ENCODE measurements around the gene VWCE.

DNA sequence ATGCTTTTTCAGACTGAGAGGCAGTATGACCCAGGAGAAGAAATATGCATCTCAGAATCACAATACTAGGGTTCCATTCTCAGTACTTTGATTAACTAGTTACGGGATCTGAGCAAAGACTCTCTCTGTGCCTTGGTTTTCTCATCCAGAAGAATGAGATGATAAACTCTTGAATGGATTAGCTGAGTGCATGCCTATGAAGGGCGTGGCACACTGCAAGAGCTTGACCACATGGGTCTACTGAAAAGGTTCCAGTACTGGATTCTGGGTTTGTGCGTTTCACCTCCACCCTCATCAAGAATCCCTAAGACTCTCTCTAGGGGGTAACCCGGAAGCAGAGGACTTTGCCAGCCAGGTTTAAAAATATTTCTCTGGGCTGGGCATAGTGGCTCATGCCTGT lies 28.5 kb downstream of the VWCE start:
- TF ChIP-seq GATA3 (IDR thresholded peaks at IDR 0.05; ENCODE audit: low read depth, low read length) (no peak), GATA2 (IDR thresholded peaks at IDR 0.05; ENCODE audit: low read depth, low read length) (no peak)

Data from SH-SY5Y (cell line).